Keratinocyte (primary cell): ENCODE data around the gene TFAP2E. TPM values are rescaled to one million over a fixed set of nuclear protein-coding genes. Genes with fewer than 3 reads are reported as not detected.
A peak's percentile ranks its signal among the peaks of the same experiment; 100 is the strongest.

Source experiments
- DNase-seq: peaks from one replicate; pipeline ENCODE4 v3.0.0-alpha.2; 2011; ENCODE audit warnings: low read depth, missing footprints, low spot score
- FAIRE-seq: peaks from 2 replicates; lab custom pipeline; 2011; peaks lifted over from hg19 to GRCh38; lab: Jason Lieb, UNC
- H2AFZ ChIP-seq: 2 replicates; pipeline ENCODE4 v1.6.0; 2012; ENCODE audit warnings: low read length, control low read depth, inconsistent platforms; ENCODE audit not compliant: control insufficient read depth
- H3K27ac ChIP-seq: 2 replicates; pipeline ENCODE4 v1.5.1; 2011; ENCODE audit warnings: low read length; ENCODE audit not compliant: control insufficient read depth, insufficient read depth
- H3K27me3 ChIP-seq: 3 replicates; pipeline ENCODE4 v1.6.0; 2011; ENCODE audit warnings: low read length; ENCODE audit not compliant: control insufficient read depth, insufficient read depth; ENCODE audit errors: extremely low read depth
- H3K36me3 ChIP-seq, 2 experiments: 2 replicates in 1 of 2; 3 replicates in 1 of 2; pipeline ENCODE4 v1.5.1; 2011; ENCODE audit warnings: low read length in 2 of 2, mild to moderate bottlenecking in 1 of 2; ENCODE audit not compliant: control insufficient read depth in 2 of 2, insufficient read depth in 2 of 2; ENCODE audit errors: extremely low read depth in 1 of 2
- H3K4me1 ChIP-seq: 3 replicates; pipeline ENCODE4 v1.5.1; 2011; ENCODE audit warnings: low read length; ENCODE audit not compliant: control insufficient read depth, insufficient read depth; ENCODE audit errors: extremely low read depth
- H3K4me2 ChIP-seq: 3 replicates; pipeline ENCODE4 v1.6.0; 2011; ENCODE audit warnings: low read depth, low read length; ENCODE audit not compliant: control insufficient read depth, insufficient read depth; ENCODE audit errors: extremely low read depth
- H3K4me3 ChIP-seq, 3 experiments: fragments of 200-600 bp in 1 of 3; sonication (generic) in 1 of 3; 2 replicates in 2 of 3; 3 replicates in 1 of 3; pipeline ENCODE4 v1.5.1; 2011 to 2016; ENCODE audit warnings: low read length in 3 of 3, mild to moderate bottlenecking in 3 of 3, control low read depth in 2 of 3, inconsistent platforms in 1 of 3, low read depth in 1 of 3, mixed read lengths in 1 of 3, mixed run types in 1 of 3, moderate library complexity in 1 of 3; ENCODE audit not compliant: control insufficient read depth in 2 of 3, insufficient read depth in 2 of 3; ENCODE audit errors: extremely low read depth in 1 of 3
- H3K79me2 ChIP-seq: 2 replicates; pipeline ENCODE4 v1.6.0; 2012; ENCODE audit warnings: low read length; ENCODE audit not compliant: control insufficient read depth, insufficient read depth
- H3K9ac ChIP-seq: 3 replicates; pipeline ENCODE4 v1.6.0; 2011; ENCODE audit warnings: low read length; ENCODE audit not compliant: control insufficient read depth, insufficient read depth; ENCODE audit errors: extremely low read depth
- H3K9me1 ChIP-seq: 3 replicates; pipeline ENCODE4 v1.6.0; 2011; ENCODE audit warnings: low read length; ENCODE audit not compliant: control insufficient read depth, insufficient read depth; ENCODE audit errors: extremely low read depth
- H3K9me3 ChIP-seq: 2 replicates; pipeline ENCODE4 v1.5.1; 2012; ENCODE audit warnings: low read depth, low read length; ENCODE audit not compliant: control insufficient read depth
- H4K20me1 ChIP-seq: 3 replicates; pipeline ENCODE4 v1.6.0; 2011; ENCODE audit warnings: low read length; ENCODE audit not compliant: control insufficient read depth, insufficient read depth; ENCODE audit errors: extremely low read depth
- EZH2 ChIP-seq: IDR thresholded peaks from one replicate; pipeline ENCODE4 v1.6.1; 2012; ENCODE audit warnings: inconsistent platforms, mild to moderate bottlenecking, low read length, moderate library complexity
- dilution Hi-C: fragments of 300-500 bp; cut with MboI; formaldehyde crosslinking; loops from one replicate; pipeline ENCODE4 v1.7.0; 2020; ENCODE audit warnings: low sequenced_read_pairs; ENCODE audit not compliant: extremely low pct_ligation_motif_present
- polyA plus RNA-seq, 5 experiments: library from polyadenylated mRNA; depleted of rRNA in 3 of 5; stranded (reverse) in 3 of 5; stranded (forward) in 1 of 5; unstranded in 1 of 5; fragments of >200 nt; gene quantifications; 1 replicate in 1 of 5; 2 replicates in 3 of 5; 3 replicates in 1 of 5; pipeline versions ENCODE4 v1.2.1 to v1.2.3, GENCODE V29; 2011 to 2012; ENCODE audit warnings: missing spikeins in 2 of 5, low read depth in 1 of 5, low replicate concordance in 1 of 5
- TF ChIP-seq, protein P1 (sequence below), 3 experiments: IDR thresholded peaks in 1 of 3; conservative IDR thresholded peaks in 1 of 3; optimal IDR thresholded peaks in 1 of 3; 2 replicates in 2 of 3; 3 replicates in 1 of 3; pipeline versions ENCODE3 to v1.5.1; 2011; ENCODE audit warnings: low read length in 3 of 3, mild to moderate bottlenecking in 3 of 3, moderate library complexity in 2 of 3, control low read depth in 1 of 3, inconsistent platforms in 1 of 3; ENCODE audit not compliant: insufficient read depth in 2 of 3; ENCODE audit errors: extremely low read depth in 1 of 3

The TFAP2E gene
- polyA plus RNA-seq, 1 donor (not counting 4 experiments of a cell fraction or from before 2014, with no cell fraction given): 0.26 TPM

DNA sequence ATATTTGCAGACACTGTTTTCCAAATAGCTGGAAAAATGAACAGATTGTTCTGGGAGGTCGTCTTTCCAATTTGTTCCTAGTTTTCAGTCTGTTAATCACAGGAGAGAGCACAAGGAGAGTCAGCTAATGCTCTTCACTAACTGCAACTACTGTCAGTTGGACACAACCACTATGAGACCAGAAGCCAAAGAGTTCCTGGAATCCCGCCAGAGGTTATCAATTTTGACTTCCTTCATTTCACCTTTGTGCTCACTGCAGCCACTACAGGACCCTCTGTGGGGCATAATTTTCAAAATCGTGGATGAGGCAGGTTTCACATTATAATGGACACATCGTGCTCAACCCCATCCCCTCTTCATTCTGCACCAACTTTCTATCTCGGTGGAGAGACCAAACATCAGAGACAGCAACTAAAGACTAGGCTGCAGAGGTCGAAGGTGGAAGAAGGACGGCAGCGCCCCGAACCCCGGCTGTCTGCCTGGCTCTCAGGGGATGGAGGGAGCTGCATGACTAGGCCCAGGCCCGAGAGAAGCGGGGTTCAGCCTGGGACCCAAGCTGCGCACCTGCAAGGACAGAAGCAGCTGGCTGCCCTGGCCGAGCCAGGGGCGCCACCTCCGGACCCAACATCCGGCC, 16.5 kb upstream of the TFAP2E start:
- dilution Hi-C loops: no loop called here
- DNase-seq: no peak
- H3K4me2 ChIP-seq: peak overlapping the region; percentile 96
- peak overlapping the region; percentile 81 to 90 (median 87) for H3K4me3 ChIP-seq
- TF ChIP-seq EZH2: no peak
- peak overlapping the region; percentile 85 for H3K27ac ChIP-seq
- H3K9me3 ChIP-seq: no peaks in the 10 kb centered on the region
- peaks cover 11% of the 10 kb centered on the region for H4K20me1 ChIP-seq
- no peaks in the 10 kb centered on the region for H3K27me3 ChIP-seq
- H3K9ac ChIP-seq: peak overlapping the region; percentile 88
- peaks cover 6% of the 10 kb centered on the region for H3K79me2 ChIP-seq
- H2AFZ ChIP-seq: peak overlapping the region; percentile 96
- H3K36me3 ChIP-seq: peaks cover 15 to 18% of the 10 kb centered on the region in 2 experiments
- peaks cover 54% of the 10 kb centered on the region for H3K4me1 ChIP-seq
- FAIRE-seq: peak; percentile 20
- H3K9me1 ChIP-seq: peaks cover 2% of the 10 kb centered on the region

- H3K36me3 ChIP-seq: peaks cover 15 to 18% of the 10 kb centered on the region in 2 experiments
- H3K4me1 ChIP-seq: peaks cover 54% of the 10 kb centered on the region
- H3K4me2 ChIP-seq: peak within 1 kb of the TSS; percentile 97
- dilution Hi-C loops: no loop called here
- H3K27ac ChIP-seq: peak within 1 kb of the TSS; percentile 85
- H3K9me1 ChIP-seq: peaks cover 2% of the 10 kb centered on the region
- no peaks in the 10 kb centered on the region for H3K27me3 ChIP-seq
- DNase-seq (no peak), FAIRE-seq (no peak)
- peak within 1 kb of the TSS; percentile 81 to 90 (median 87) for H3K4me3 ChIP-seq
- peaks cover 11% of the 10 kb centered on the region for H4K20me1 ChIP-seq
- TF ChIP-seq, protein P1, sequence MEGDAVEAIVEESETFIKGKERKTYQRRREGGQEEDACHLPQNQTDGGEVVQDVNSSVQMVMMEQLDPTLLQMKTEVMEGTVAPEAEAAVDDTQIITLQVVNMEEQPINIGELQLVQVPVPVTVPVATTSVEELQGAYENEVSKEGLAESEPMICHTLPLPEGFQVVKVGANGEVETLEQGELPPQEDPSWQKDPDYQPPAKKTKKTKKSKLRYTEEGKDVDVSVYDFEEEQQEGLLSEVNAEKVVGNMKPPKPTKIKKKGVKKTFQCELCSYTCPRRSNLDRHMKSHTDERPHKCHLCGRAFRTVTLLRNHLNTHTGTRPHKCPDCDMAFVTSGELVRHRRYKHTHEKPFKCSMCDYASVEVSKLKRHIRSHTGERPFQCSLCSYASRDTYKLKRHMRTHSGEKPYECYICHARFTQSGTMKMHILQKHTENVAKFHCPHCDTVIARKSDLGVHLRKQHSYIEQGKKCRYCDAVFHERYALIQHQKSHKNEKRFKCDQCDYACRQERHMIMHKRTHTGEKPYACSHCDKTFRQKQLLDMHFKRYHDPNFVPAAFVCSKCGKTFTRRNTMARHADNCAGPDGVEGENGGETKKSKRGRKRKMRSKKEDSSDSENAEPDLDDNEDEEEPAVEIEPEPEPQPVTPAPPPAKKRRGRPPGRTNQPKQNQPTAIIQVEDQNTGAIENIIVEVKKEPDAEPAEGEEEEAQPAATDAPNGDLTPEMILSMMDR (optimal IDR thresholded peaks at IDR 0.05 in 1 of 3, IDR thresholded peaks at IDR 0.05 in 1 of 3, conservative IDR thresholded peaks at IDR 0.05 in 1 of 3; ENCODE audit: extremely low read depth in 1 of 3, insufficient read depth in 2 of 3, low read length in 3 of 3): no peak
- TF ChIP-seq EZH2: no peak
- H3K9me3 ChIP-seq: no peaks in the 10 kb centered on the region
- H2AFZ ChIP-seq: peak within 1 kb of the TSS; percentile 96
- peak within 1 kb of the TSS; percentile 88 for H3K9ac ChIP-seq
- peaks cover 6% of the 10 kb centered on the region for H3K79me2 ChIP-seq
These were observed 15.9 kb upstream of the TFAP2E start, which contains the start of gene KIAA0319L for GRCh38 chr1:35557118-35557610. TSS of gene KIAA0319L (minus strand) at chr1:35557403. CDS start at chr1:35554491, 2,912 bp downstream.
